Activated T-cell treated with anti-CD3 and anti-CD28 coated beads for 48 hours (primary cell): Measurements from ENCODE around the gene TPGS2.
"Not testable (repeated sequence)": the region's sequence is repeated elsewhere in the genome, so short reads cannot be mapped to it uniquely, and the experiment has no call there.

Experiments
- DNase-seq: peaks from one replicate; pipeline ENCODE4 v3.0.0-alpha.2; 2020; ENCODE audit warnings: low read depth

The TPGS2 gene

DNA sequence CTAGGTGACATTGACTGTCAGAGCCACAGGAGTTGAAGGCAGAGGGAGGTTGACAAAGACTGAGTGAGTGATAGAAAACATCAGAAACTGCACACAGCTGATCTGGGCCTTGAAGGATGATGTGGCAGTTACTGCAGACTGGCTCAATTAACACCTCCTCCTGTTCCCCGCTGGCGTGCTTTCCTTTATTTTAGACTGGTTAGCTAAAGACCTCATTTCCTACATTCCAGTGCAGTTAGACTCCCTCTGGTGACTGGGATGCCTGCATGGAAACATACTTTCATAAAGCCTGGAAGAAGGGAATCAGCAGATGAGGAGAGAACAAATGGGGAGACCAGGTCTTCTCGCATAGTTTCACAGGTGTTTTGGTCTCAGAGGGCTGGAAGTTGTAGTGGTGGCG lies 7.1 kb downstream of the TPGS2 start:
- no peak for DNase-seq

DNA sequence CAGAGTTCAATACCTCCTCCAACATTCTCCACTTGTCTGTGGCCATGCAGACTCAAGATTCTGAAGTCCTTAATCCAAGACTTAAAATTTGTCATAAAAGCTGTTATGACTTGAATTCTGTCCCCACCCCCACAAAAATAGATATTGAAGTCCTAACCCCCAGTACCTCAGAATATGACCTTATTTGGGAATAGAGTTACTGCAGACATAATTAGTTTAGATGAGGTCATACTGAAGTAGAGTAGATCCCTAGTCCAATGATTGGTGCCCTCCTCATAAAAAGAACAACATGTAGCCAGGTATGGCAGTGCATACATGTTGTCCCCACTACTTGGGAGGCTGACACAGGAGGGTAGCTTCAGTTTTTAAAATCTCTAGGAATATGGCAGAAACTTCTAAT lies 9.2 kb downstream of the TPGS2 start:
- no peak for DNase-seq

DNA sequence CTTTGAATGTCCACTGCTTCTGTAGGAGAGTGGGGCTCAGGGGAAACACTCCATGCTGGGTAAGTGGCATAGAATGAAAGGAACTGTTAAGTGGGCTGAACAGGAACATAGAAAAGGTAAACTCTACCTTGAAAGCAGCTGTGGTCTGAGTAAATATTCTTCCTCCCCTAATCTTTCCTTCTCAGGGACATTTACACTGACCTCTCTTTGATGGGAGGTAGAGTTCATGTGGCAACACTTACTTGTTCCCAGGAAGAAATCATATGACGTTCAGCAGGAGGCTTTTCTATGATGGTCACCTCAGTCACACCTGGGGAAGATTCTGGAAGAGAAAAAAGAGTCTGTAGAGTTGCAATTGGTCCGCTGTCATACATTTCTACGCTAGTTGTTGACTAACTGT lies 10.2 kb downstream of the TPGS2 start:
- no peak for DNase-seq

- DNase-seq, result no peak
These were observed 11.8 kb downstream of the TPGS2 start for GRCh38 chr18:36817039-36817438.

DNA sequence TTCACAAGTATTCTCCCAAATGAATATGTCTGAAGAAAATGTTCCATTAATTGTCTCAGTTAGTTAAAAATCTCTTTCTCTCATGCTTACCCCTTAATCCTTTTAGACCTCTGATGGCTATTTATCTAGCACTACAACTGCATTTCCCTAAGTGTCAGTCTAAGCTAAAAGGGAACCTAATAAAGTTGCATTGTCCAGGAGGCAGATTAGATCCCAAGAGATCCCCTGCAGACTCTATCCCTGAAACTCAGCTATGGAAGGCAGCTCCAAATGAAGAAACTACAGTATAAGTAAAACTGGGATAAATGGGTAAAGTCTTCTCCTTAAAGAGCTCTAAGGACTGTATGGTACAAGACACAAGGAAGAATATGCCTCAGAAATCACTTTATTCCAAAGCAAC lies 12.7 kb downstream of the TPGS2 start:
- DNase-seq, result not testable (repeated sequence)

- DNase-seq, result no peak
These were observed 13.8 kb downstream of the TPGS2 start for GRCh38 chr18:36814994-36815393.

GRCh38 chr18:36813824-36814223 lies 15.0 kb downstream of the TPGS2 start:
- no peak for DNase-seq

- no peak for DNase-seq
These were observed 15.6 kb downstream of the TPGS2 start for GRCh38 chr18:36813101-36813775.

DNA sequence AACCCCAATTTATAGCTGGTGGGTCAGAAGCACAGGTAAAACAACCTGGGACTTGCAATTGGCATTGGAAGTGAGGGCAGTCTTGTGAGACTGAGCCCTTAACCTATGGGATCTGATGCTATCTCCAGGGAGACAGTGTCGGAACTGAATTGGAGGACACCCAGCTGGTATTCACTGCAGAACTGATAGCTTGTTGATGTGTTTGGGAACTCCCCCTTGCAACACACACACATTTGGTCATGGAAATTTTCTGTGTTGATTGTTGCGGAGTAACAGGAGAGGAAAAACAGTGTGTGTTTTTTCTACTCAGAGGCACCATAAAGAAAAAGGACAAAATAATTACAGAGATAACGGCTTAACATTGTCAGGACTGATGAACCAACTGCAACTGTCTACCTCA lies 16.1 kb downstream of the TPGS2 start:
- DNase-seq, result no peak

DNA sequence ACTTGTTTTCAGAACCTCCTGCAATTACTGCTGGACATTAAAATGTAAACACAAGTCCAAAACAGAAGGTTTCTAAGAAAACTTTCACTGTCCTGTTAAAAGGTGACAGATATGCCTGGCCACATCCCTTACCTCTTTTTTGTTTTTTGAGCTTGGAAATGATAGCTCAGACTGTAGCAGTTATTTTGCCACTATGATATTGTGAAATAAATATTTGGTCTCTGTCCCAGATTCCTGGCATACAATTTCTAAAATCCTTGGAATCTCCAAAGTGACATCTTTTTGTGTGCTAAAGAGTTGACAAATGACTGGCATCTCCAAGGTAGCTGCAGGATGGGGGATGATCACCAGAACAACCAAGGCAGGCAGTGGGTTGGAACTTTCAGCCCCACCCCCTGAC lies 16.8 kb downstream of the TPGS2 start:
- no peak for DNase-seq

DNA sequence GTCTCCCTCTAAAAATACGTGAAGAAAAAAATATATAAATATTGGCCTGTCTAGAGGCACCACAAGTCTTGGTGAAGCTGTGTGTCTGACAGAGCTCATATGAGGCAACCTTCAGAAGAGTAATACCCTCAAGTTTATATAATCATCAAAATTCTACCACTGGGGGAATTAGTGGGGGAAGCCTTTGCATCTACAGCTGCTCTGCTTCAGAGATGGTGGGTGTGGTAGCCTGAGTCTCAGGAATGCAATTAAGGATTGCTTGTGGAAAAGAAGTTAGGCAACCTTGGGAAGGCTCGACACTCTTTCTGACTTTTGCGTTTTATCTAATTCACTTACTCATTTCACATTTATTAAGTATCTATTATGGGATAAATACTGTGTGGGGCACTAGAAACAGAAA lies 17.4 kb downstream of the TPGS2 start:
- no peak for DNase-seq

DNA sequence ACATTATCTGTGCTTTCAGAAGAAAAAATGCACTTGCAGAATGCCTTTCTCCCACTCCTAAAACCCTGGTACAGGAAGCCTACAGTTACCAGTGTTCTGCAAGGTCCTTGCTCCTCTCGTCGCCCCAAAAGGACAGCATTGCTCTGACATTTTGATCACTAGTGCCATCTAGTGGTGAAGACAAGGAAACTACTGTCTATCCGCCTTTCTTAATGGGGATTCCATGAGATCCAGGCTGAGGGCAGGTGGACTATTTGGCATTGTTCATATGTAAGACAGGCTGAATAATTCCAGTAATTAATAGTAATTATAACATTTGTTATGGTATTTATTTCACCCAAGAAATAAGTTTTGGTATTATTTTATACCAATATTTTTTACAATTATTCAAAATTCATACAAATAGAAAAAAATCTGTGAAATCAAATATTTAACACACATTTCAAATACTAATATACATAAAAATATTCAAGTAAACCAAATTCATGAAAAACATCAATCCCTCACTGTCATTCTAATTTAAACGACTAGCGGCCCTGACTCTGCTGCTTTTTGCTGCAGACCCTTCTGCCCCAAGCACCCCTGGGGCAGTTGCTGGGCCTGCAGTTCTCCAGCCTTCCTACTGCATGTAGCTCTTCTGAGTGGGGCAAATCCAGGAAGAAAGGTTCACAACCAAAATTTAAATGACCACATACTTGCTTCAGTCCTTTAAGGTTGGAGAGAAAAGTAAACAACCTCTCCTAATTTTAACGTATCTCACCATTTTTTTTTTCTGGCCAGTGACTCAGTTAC lies 19.0 kb downstream of the TPGS2 start:
- DNase-seq, result no peak

DNA sequence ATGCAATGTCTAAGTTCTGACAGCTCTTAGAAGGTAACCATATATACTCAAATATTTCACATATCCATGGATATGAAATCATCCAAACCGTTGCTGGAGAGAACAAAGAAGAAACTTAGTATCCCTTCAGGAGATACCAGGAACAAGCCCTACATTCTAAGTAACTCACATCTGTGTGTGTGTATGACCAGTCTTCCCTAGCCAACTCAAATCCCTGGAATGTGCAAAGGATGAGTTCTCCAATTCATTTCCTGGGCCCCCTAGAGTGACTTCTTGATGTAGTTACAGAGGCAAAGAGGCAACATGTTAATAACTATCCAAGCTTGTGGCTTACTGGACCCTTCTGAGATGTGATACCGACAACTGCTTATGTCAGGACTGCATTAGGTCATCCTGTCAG lies 20.1 kb downstream of the TPGS2 start:
- DNase-seq, result no peak

GRCh38 chr18:36805105-36805504 lies 23.7 kb downstream of the TPGS2 start:
- no peak for DNase-seq

GRCh38 chr18:36798738-36799473 lies 29.9 kb downstream of the TPGS2 start:
- DNase-seq, result no peak

GRCh38 chr18:36792634-36793283 lies 36.0 kb downstream of the TPGS2 start:
- DNase-seq, result no peak

- DNase-seq, result no peak
These were observed 42.1 kb downstream of the TPGS2 start for GRCh38 chr18:36786686-36787085.

DNA sequence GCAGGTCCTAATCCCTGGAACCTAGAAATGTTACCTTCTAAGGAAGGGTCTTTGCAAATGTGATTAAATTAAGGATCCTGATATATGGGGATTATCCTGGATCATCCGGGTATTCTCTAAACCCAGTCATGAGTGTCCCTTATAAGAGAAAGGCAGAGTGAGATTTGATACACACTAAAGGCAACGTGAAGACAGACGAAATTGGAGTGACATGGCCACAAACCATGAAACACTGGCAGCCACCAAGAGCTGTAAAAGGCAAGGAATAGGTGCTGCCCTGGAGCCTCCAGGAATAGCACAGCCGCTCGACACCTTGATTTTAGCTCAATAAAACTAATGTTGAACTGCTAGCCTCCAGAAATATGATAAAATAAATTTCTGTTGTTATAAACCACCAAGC lies 45.0 kb downstream of the TPGS2 start:
- DNase-seq, result no peak

GRCh38 chr18:36782710-36783109 lies 46.1 kb downstream of the TPGS2 start:
- no peak for DNase-seq

DNA sequence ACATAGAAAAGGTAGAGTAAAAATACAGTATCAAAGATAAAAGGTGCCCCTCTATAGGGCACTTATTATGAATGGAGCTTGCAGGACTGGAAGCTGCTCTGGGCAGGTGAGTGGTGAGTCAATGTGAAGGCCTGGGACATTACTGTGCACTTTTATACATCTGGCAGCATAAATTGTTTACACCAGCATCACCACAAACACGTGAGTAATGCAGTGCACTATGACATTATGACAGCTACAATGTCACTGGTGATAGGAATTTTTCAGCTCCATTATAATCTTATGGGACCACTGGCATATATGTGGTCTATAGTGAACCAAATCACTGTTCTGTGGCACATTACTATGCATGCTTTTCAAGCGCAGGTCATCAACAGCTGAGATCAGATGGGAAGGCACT lies 48.1 kb downstream of the TPGS2 start:
- no peak for DNase-seq

DNA sequence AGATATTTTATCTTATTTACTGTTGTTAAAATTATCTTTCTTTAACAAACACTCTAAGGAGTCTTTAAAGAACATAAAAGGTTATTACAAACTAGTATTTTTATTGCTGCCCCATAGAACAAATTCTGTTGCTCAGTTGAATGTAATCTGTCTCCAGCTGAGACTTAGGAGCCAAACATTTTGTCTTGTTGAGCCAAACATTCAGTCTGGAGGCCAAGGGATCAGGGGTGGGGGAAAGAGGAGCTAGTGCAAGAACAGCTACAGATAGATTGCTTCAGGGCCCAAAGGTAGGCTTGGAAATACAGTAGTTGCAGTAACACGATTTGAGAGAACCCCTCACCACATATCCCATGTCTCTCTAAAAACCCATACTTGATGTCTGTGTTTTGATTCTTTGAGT lies 51.2 kb downstream of the TPGS2 start:
- DNase-seq, result no peak

DNA sequence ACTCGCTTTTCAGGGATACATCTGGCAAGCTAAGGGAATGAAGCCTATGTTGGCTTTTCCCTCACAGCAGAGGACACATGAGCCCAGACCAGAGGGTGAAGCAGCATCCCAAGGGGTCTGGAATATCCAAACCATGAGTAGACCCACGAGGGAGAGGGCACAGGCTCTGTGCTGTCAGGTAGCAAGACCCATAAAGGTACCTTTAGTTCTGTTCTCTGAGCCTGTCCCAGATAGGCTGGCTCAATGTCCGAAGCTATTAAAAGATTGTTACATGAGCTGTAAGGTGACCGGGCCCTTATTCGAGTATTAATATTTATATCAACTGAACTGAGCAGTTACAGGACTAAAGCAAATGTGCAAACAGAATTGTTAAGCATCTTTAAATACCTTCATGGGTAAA lies 52.2 kb downstream of the TPGS2 start:
- no peak for DNase-seq

DNA sequence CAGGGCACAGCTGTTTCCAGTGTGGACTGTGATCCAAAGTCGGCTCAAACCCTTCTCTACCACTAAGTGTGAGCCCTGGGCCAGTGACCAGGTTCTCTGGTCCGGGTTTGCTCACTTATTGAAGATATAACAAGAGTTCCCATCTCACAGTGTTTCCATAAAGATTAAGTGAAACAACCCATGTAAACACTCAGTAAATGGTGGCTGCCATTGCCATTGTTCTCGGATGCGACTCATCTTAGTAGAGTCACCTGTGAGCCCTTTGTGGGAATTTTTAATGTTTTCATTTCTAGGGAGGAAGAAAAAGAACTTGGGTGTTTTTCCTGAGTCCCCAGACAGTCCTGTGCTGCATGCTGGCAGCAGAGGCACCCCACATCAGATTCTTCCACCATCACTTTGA lies 53.4 kb downstream of the TPGS2 start:
- DNase-seq, result no peak
